ENCODE results near the gene CCDC50.

The CCDC50 gene

GRCh38 chr3:191412759-191413158 lies 83.6 kb downstream of the CCDC50 start:
- ATAC-seq: peak; percentile 90
- no peak for TF ChIP-seq ZFP3 (CRISPR knock-in tag; IDR thresholded peaks at IDR 0.05)
- no peak for TF ChIP-seq ISL1 (CRISPR knock-in tag; IDR thresholded peaks at IDR 0.05)
- no peak for TF ChIP-seq CSRNP3 (CRISPR knock-in tag; IDR thresholded peaks at IDR 0.05)
- no peak for TF ChIP-seq ARNTL (CRISPR knock-in tag; IDR thresholded peaks at IDR 0.05; ENCODE audit: borderline replicate concordance, low read depth)
- no peak for TF ChIP-seq PPARA (CRISPR knock-in tag; IDR thresholded peaks at IDR 0.05; ENCODE audit: borderline replicate concordance)
- no peak for TF ChIP-seq OSR1 (CRISPR knock-in tag; IDR thresholded peaks at IDR 0.05)
- TF ChIP-seq ZNF70 (CRISPR knock-in tag; IDR thresholded peaks at IDR 0.05): no peak
- TF ChIP-seq BACH2 (CRISPR knock-in tag; IDR thresholded peaks at IDR 0.05; ENCODE audit: borderline replicate concordance): no peak

GRCh38 chr3:191414286-191414685 lies 85.1 kb downstream of the CCDC50 start:
- TF ChIP-seq SNAI2 (CRISPR knock-in tag; IDR thresholded peaks at IDR 0.05): no peak
- no peak for TF ChIP-seq ZC3H10 (CRISPR knock-in tag; IDR thresholded peaks at IDR 0.05)
- no peak for TF ChIP-seq RARB (CRISPR knock-in tag; IDR thresholded peaks at IDR 0.05)
- TF ChIP-seq ESRRG (CRISPR knock-in tag; IDR thresholded peaks at IDR 0.05): no peak
- no peak for TF ChIP-seq ARNTL (CRISPR knock-in tag; IDR thresholded peaks at IDR 0.05; ENCODE audit: borderline replicate concordance, low read depth)
- TF ChIP-seq ISL1 (CRISPR knock-in tag; IDR thresholded peaks at IDR 0.05): no peak
- no peak for TF ChIP-seq ZFP3 (CRISPR knock-in tag; IDR thresholded peaks at IDR 0.05)
- no peak for TF ChIP-seq TSHZ2 (CRISPR knock-in tag; IDR thresholded peaks at IDR 0.05)
- TF ChIP-seq TOX (CRISPR knock-in tag; IDR thresholded peaks at IDR 0.05; ENCODE audit: borderline replicate concordance): no peak
- TF ChIP-seq POU6F1 (CRISPR knock-in tag; IDR thresholded peaks at IDR 0.05; ENCODE audit: borderline replicate concordance, low read depth): no peak
- TF ChIP-seq TCF4 (CRISPR knock-in tag; IDR thresholded peaks at IDR 0.05; ENCODE audit: borderline replicate concordance): no peak
- TF ChIP-seq CSDC2 (CRISPR knock-in tag; IDR thresholded peaks at IDR 0.05): no peak
- TF ChIP-seq ZNF565 (CRISPR knock-in tag; conservative IDR thresholded peaks at IDR 0.05; ENCODE audit: low read depth): no peak
- no peak for TF ChIP-seq CREB5 (CRISPR knock-in tag; IDR thresholded peaks at IDR 0.05; ENCODE audit: low read depth)
- TF ChIP-seq BACH2 (CRISPR knock-in tag; IDR thresholded peaks at IDR 0.05; ENCODE audit: borderline replicate concordance): no peak
- TF ChIP-seq CSRNP3 (CRISPR knock-in tag; IDR thresholded peaks at IDR 0.05): no peak
- TF ChIP-seq ZNF70 (CRISPR knock-in tag; IDR thresholded peaks at IDR 0.05): no peak
- ATAC-seq: no peak

GRCh38 chr3:191414732-191415131 lies 85.5 kb downstream of the CCDC50 start:
- no peak for ATAC-seq
- TF ChIP-seq CSRNP3 (CRISPR knock-in tag; IDR thresholded peaks at IDR 0.05): no peak
- TF ChIP-seq ARNTL (CRISPR knock-in tag; IDR thresholded peaks at IDR 0.05; ENCODE audit: borderline replicate concordance, low read depth): no peak
- TF ChIP-seq ESRRG (CRISPR knock-in tag; IDR thresholded peaks at IDR 0.05): no peak
- no peak for TF ChIP-seq GLIS3 (CRISPR knock-in tag; IDR thresholded peaks at IDR 0.05)
- no peak for TF ChIP-seq PATZ1 (CRISPR knock-in tag; IDR thresholded peaks at IDR 0.05; ENCODE audit: borderline replicate concordance)
- no peak for TF ChIP-seq ZFP30 (CRISPR knock-in tag; IDR thresholded peaks at IDR 0.05)
- no peak for TF ChIP-seq SNAI2 (CRISPR knock-in tag; IDR thresholded peaks at IDR 0.05)
- TF ChIP-seq TSHZ2 (CRISPR knock-in tag; IDR thresholded peaks at IDR 0.05): no peak
- TF ChIP-seq ZNF8 (CRISPR knock-in tag; IDR thresholded peaks at IDR 0.05): no peak
- TF ChIP-seq ZC3H10 (CRISPR knock-in tag; IDR thresholded peaks at IDR 0.05): no peak

Measured in SK-N-SH treated with all-trans-retinoic acid at 6 μM for 48 hours (cell line).